OCI-LY3 (cell line): ENCODE data around the gene RNF144A.

Source experiments
- CTCF ChIP-seq: fragments of 200-600, 300-600 bp; sonication (generic); IDR thresholded peaks from 2 replicates; pipeline ENCODE4 v1.5.1; 2014; ENCODE audit warnings: antibody characterized with exemption, low read length, low read depth
- EZH2phosphoT487 ChIP-seq: fragments of 200-600 bp; shearing (Covaris generic); IDR thresholded peaks from 2 replicates; pipeline ENCODE4 v1.6.1; 2018; ENCODE audit warnings: antibody characterized with exemption, mixed run types, low read depth

- TF ChIP-seq CTCF (no peak), EZH2phosphoT487 (no peak)
These were observed 117.1 kb downstream of the RNF144A start for GRCh38 chr2:7034303-7034702.
